ENCODE data around the gene PRAC1.

PRAC1 gene

DNA sequence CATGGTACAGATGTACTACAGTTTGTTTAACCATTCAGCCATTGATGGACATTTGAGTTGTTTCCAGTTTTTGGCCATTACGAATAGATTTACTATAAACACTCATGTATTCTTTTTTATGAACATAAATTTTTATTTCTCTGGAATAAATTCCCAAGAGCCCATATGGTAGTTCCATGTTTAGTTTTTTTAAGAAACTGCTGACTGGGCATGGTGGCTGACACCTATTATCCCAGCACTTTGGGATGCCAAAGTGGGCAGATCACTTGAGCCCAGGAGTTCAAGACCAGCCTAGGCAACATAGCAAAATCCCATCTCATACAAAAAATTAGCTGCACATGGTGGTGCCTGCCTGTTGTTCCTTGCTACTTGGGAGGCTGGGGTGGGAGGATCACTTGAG lies 30.3 kb downstream of the PRAC1 start:
- no peak for DNase-seq

DNA sequence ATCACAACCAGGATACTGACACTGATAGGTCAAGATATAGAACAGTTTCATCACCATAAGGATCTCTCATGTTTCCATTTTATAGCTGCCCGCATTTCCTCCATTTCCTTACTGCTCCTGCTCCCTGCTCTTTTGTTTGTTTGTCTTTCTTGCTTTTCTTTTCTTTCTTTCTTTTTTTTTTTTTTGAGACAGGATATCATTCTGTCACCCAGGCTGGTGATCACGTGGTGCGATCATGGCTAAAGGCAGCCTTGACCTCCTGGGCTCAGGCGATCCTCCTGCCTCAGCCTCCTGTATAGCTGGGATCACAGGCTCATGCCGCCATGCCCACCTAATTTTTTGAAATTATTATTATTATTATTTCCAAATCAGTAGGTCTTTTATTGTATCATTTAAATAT lies 31.7 kb downstream of the PRAC1 start:
- no peak for DNase-seq

DNA sequence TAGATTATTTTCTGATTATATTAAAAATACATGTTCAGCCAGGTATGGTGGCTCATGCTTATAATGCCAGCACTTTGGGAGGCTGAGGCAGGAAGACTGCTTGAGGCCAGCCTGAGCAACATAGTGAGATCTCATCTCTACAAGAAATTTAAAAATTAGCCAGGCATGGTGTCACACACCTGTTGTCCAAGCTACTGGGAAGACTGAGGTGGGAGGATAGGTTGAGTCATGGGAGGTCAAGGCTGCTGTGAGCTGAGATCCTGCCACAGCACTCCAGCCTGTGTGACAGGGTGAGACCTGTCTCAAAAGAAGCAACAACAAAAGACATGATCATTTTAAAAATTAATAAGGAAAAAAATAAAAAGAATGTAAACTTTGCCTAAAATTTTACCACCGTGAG lies 40.7 kb downstream of the PRAC1 start:
- DNase-seq = no peak

DNA sequence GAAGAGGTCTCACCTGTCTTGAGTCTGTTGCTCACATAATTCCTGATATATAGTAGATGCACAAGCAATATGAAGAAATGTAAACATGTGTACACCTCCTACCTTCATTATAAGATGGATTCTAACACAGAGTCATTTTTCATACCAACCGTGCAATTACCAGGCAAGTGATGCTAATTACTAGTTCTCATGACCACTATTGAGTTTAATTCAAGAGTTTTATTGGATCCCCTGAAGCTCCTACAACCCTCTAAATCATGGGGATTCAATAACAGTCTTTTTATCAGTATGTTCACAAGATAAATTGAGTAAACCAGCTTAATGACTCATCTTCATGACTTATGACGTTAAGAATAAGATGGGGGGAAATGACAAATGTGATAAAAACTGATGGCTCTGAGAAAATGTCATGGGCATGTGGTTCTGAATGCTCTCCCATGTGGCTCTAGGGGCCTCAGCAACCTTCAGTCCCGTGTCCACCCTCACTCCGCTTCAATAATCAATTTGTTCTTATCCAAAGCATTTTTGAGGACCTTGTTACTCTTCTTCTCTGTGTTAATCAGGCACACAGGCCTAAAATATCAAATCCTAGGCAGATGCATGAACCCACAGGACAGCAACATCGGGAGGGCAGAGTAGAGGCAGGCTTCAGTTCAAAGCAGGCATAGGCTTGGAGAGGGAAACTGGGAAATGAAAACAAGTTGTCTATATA lies 42.8 kb downstream of the PRAC1 start:
- no peak for DNase-seq

DNA sequence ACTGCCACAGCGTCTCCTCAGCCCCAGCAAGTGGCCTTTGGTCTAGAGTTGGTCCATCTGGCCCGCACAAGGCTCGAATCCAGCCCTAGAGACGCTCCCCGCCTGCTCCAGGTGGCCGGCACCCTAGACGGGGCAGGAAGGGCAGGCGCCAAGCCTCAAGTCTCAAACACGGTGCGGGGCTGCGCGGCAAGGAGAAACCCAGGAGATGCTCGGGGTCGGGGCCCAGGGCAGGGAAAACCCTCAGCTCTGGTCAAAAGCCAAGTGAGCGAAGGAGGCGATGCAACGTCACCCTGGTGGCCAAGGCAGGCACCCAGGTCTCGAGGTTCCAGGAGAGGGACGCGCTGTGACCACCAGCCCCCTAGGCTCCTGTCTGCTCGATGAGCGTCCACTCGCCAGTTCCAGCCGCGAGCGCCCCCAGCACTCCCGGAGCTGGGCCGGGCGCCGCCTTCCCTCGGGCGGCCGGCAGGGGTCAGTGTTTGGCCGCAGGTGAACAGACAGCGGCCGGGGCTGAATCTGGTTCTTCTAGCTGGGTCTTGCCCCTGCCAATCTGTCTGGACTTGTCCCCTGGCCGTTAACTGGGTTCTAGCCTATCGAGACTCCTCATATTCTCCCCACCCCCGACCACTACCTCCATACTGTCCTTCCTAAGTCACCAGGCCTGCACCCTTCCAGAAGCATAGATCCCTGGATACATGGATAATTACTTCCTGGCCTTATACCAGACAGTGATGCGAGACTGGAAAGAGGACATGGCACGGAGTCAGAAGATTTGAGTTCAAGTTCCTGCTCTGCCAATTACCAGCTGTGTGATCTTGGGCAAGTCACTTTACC lies 44.0 kb downstream of the PRAC1 start:
- peak; percentile 67 for DNase-seq

DNA sequence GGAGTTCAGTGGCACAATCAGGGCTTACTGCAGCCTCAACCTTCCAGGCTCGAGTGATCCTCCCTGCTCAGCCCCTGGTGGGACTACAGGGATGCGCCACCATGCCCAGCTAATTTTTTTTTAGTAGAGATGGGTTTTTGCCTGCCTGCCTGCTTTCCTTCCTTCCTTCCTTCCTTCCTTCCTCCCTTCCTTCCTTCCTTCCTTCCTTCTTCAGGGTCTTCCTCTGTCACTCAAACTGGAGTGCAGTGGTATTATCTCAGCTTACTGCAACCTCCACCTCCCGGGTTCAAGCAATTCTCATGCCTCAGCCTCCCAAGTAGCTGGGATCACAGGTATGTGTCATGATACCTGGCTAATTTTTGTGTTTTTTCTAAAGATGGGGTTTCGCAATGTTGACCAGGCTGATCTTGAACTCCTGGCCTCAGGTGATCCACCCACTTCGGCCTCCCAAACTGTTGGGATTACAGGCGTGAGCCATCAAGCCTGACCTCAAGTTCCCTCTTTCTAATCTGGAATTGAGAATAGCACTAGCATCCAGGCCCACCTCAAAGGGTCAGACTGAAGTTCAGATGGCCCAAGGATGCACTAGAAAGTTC lies 45.3 kb downstream of the PRAC1 start:
- no peak for DNase-seq

DNA sequence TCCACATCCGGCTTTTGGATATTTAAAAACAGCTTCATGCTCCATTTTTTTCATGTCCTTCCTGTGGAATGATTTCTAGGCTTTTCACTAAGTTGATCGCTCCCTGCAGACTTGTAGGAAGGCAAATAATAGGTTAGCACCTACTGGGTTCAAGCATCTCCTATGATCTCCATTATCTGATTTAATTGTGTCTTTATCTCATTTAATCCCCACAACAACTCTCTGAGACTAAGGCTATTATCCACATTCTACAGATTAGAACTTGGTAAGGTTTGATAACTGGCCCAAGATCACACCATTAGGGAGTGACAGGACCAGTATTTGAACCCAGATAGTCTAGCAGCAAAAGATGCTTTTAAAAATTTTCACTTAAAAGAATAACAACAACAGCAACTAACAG lies 50.0 kb downstream of the PRAC1 start:
- no peak for DNase-seq

Measured in femur (tissue), 1 donor.